Glomerular endothelial cell (primary cell): ENCODE results near the gene ZBTB8A. TPM values are rescaled to one million over a fixed set of nuclear protein-coding genes. Genes with fewer than 3 reads are reported as not detected.
"Not testable (repeated sequence)": the region's sequence is repeated elsewhere in the genome, so short reads cannot be mapped to it uniquely, and the experiment has no call there.

Source experiments
- DNase-seq: peaks from one replicate; pipeline ENCODE4 v3.0.0-alpha.2; 2011; ENCODE audit warnings: low read depth, low spot score; ENCODE audit errors: extremely low read depth
- total RNA-seq: library from RNA; depleted of rRNA; stranded (reverse); fragments of >200 nt; gene quantifications from 2 replicates; pipeline ENCODE4 v1.2.3, GENCODE V29; 2015

ZBTB8A gene
- total RNA-seq: 8.4 and 10.4 TPM in 2 replicates

DNA sequence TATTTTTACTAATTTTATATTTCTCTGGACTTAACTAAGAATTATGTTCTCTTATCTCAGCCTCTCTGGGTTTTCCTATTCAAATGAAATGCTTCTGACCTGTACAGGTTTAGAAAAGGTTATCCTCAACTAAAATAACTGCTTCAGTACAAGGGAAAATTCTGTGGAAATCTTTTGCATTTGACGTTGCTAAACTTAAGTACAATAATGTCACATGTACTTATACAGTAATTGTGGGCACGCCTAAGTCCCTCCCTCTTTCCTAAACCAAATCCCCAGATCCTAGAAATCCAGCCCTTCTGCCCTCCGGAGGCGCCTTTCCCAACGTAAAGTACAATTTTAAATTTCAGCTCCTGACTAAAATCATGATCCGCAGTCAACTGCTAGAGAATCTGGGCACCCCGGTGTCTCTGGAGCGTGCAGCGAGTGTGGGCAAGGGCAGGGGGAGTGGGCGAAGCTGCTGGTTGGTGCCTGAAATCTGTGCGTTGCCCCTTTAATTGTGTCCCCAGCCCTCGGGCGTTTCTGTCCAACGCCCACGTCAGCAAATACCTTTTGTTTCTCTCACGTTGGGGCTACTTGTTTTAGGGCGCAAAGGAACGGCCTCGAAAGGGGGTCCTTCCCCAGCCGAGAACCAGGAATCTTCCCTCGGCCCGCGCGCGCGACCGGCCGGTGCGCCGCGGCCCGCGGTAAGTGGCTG, at the start of gene ZBTB8A:
TSS of gene ZBTB8A (plus strand) at position 541 of the 697 bp plus-strand sequence. CDS start 53,505 bp downstream, outside the sequence.
- DNase-seq: no peak

DNA sequence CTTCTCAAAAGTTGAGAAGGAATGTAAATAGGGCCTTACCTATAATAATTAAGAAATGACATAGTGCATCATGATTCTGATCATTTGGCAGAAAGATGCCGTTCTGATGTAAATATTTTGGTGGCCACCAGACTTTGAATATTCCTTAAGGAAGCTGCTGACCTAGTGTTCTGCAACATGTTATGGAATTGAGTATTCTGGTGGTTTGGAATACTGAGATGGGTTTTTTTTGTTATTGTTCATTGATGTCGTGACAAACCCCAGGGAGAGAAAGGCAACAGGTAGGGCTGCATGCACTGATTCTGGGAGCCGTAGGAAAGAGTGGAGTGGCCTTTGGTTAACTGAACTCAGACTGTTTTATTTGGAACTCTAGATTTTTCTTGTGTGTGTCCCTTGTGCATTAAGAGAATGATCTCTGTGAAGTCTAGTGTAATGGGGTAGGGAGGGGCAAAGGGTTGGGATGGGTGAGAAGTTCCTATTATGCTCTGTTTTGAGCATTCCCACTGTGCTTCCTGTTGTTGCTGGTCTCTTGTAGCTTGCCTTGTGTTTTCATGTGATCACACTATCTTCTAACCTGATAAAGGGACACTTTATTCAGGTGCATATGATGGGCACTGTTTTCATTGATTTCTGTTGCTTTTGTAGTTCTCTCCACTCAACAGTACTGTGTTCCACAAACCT, 49.3 kb upstream of the ZBTB8A start:
- no peak for DNase-seq

DNA sequence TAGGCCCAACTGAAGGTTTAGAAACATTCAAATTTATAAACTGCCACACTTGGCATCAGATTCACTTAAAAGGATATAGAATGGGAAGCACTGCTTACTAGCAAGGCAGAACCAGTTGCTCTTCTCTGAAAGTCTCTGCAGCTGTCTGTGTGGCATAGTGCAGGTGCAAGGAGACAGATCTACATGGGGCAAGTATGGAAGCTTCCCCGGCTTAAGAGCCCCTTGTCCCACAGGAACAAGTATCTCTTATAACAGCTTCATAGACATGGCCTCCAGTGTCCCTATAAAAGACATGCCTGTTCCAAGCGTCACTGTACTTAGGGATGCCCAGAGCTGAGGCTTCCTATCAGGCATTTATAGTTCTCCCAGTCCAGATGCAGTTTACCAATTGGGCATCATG, 47.8 kb upstream of the ZBTB8A start:
- no peak for DNase-seq

DNA sequence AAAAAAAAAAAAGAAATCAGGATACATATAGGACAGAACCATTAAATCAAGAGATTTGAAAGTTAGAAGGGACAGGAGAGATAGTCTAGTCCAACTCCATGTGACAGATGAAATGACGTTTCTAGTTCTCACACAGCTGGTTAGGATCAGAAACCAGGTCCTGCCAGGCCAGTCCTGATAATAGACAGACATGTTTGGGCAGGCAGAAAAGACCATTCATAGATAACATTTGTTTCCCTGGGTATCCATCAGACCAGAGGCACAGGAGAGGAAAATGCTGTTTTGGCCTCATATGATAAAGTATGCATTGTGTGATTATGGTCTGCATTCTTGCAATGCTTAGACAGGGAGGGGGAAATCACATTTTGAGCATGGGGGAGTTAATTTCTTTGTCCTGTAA, 45.0 kb upstream of the ZBTB8A start:
- no peak for DNase-seq

DNA sequence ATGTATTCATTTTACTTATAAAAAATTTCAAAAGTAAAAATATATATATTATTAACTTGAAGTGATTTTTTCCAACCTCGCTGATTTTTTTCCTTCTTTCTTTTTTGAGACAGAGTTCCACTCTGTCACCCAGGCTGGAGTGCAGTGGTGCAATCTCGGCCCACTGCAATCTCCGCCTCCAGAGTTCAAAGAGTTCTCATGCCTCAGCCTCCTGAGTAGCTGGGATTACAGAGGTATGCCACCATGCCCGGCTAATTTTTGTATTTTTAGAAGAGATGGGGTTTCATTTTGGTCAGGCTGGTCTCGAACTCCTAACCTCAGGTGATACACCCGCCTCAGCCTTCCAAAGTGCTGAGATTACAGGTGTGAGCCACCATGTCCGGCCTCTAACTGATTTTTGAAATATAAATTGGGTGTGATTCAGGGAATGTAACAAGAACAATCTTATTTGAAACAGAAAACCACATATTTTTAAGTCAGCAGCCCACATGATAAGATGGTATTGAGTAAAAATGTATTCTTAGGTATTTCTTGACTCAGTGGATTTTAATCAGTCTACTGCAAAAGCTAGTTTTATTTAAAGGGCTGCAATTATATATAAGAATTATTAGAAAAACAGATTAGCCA, 44.4 kb upstream of the ZBTB8A start:
- DNase-seq: no peak

DNA sequence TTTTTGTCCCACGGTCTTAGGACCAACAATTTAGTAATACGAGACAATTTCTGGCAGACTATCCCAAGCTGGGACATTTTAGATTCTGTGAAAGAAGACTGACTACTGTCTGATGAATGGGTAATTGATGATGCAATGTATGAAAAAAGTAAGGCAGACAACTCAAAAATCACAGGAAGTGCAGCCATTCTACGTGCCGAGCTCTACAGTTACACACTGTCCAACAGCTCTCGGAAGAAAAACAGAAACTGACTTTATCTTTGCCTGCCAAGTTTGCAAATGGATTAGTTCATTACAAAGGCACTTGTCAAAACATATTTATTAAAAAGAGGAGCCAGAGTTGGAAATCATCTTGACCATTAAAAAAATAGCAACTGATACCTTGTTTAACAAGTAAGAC, 43.1 kb upstream of the ZBTB8A start:
- DNase-seq: no peak

DNA sequence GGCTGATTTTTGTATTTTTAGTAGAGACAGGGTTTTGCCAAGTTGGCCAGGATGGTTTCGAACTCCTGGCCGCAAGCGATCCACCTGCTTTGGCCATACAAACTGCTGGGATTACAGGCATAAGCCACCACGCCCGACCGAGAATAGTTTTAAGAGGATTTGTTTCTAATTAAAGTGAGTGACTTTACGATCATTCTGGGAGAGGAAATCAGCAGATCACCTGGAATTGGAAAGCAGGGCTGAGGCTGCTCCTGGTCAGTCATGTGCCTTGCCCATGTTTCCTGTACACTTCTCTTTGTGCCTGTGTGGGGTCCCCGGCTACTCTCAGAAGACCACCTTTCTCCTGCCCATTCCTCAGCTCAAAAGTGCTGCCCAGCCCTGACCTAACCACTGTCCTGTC, 40.5 kb upstream of the ZBTB8A start:
- no peak for DNase-seq

DNA sequence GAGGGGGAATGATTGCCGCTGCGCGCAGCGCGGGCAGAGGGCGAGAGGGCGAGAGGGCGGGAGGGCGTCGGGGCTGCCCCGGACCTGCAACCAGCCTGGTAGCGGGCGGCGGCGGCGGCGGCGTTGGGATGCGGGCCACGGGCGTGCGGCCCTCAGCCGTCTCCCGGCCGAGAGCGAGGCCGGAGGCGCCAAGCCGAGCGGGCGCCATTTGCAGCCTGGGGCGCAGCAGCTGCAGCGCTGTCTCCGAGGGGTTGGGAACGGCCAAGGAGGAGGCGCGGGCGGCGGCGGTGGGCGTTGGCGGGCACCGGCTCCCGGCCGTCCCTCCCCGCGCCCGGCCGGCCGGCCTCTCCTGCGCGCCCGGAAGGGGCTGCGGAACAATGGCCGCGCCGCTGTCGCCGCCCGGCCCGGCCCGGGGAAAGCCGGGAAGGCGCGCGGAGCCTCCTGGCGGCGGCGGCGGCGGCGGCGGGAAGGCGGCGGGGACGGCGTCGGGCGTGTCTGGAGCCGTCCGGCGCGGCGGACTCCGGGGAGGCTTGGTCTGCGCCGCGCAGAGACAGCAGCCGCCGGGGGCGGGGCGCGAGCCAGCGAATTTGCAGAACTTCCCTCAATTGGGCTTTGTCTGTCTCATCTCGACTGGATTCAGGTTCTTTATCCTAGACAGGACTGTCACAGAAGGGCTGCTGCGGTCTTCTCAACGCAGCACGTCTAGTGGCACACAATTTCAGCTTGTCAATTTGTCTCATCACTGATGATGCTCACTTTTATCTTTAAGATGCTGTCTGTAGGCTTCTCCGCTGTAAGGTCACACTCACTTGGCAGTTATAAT, 38.6 kb upstream of the ZBTB8A start:
- DNase-seq: no peak

DNA sequence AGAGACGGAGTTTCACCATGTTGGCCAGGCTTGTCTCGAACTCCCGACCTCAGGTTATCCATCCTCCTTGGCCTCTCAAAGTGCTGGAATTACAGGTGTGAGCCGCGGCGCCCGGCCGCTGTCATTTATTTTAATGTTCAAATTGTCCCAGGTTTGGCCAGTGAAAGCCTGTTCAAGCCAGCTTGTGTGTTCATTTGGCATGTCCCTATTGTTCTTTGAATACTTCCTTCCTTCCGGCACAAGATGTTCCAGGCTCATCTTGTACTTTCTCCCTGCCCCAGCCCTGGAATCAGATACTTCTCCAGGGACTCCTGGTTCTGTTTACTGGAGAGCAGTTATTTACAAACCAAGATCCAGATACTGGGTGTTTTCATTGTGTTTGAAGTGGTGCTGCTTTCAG, 37.4 kb upstream of the ZBTB8A start:
- DNase-seq: peak; percentile 42

DNA sequence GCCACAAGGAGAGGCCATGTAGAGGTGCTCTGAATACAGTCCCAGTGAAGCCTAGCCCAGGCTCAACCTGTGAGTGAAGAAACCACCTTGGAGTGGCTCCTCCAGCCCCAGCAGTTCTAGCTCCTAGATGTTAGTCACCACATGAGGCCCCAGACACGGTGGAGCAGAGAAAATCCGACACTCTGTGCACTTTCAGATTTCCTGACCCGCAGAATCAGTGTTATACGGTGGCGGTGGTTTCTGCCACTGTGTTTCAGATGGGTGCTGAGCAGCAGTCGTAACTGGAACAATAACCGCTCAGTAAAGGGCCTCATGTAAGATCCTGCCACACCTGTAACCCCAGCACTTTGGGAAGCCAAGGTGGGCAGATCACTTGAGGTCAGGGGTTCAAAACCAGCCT, 36.1 kb upstream of the ZBTB8A start:
- no peak for DNase-seq

DNA sequence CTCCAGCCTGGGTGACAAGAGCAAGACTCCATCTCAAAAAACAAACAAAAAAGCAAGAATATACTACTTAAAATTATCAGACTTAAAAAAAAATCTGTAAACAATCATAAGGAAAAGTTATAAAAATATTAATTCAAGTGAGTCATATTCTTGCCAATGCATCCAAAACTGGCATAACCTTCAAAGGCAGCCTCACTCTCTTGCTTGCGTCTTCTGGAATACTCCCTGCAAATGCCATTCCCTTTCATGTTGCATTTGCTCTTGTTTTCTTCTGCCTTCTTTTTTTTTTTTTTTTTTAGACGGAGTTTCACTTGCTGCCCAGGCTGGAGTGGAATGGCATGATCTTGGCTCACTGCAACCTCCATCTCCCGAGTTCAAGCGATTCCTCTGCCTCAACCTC, 32.2 kb upstream of the ZBTB8A start:
- DNase-seq: no peak

DNA sequence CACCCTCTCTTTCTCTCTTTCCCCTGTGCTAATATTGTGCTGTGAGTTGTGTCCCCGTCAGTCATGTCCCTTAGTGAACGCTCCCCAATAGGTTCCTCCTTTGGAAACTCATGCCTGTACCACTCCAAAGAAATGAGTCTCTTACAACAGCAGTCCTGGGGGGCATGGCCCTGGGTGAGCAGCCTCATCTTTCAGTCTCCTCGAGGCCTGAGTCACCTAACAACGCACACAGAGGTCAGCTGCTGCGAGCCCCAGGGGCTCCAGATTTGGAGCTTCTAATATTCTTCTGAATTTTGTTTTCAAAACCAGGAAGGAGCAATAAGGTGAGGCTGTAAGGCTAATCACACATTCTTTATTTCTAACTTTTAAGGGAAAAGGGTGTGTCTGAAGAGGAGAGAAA, 30.5 kb upstream of the ZBTB8A start:
- DNase-seq: no peak

DNA sequence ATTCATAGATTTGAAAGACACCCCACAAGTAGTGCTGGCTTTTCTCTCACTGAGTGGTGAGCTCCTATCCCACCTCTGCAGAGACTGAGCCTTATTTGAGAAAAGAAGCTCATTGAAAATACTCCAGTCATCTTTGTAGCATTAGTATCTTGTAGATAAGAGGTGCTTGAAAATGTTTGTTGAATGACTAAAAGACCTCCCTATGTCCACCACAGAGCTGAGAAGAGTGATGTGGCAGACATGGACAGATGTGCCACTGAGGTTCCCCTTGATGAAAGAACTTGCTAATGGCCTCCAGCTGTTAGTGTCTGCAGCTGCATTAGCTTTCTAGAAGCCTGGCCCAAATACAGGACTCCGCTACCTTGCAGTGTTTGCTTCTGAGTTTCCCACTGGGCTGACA, 29.3 kb upstream of the ZBTB8A start:
- no peak for DNase-seq

DNA sequence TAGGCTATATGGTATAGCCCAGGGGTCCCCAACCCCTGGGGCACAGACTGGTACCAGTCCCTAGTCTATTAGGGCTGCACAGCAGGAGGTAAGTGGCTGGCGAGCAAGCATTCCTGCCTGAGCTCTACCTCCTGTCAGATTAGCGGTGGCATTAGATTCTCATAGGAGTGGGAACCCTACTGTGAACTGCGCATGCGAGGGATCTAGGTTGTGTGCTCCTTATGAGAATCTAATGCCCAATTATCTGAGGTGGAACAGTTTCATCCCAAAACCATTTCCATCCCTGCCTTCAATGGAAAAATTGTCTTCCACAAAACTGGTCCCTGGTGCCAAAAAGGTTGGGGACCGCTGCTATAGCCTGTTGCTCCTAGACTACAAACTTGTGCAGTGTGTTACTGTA, 22.8 kb upstream of the ZBTB8A start:
- DNase-seq: no peak

DNA sequence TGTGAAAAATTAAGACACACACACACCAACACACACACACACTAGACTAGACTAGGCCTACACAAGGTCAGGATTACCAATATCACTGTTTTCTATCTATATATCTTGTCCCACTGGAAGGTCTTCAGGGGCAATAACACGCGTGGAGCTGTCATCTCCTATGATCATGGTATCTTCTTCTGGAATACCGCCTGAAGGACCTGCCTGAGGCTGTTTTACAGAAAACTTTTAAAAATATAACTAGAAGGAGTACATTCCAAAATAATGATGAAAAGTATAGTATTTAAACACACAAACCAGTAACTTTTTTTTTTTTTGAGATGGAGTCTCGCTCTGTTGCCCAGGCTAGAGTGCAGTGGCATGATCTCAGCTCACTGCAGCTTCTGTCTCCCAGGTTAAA, 20.3 kb upstream of the ZBTB8A start:
- DNase-seq: no peak

DNA sequence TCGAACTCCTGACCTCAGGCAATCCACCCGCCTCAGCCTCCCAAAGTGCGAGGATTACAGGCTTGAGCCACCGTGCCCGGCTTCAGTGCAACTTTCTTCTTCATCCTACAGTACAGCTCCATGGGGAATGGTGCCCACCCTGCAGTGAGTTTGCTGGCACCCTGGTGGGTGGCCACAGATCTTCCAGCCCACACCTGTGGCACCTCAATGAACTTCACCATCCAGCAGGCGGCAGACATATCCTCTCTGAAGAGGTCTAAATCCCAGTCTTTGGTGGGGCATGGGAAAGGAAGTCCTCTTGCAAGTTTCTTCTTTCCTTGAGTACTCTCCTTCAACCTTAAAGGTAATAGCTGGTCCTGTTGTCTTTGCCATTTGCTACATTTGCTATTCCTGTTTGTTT, 18.1 kb upstream of the ZBTB8A start:
- no peak for DNase-seq

DNA sequence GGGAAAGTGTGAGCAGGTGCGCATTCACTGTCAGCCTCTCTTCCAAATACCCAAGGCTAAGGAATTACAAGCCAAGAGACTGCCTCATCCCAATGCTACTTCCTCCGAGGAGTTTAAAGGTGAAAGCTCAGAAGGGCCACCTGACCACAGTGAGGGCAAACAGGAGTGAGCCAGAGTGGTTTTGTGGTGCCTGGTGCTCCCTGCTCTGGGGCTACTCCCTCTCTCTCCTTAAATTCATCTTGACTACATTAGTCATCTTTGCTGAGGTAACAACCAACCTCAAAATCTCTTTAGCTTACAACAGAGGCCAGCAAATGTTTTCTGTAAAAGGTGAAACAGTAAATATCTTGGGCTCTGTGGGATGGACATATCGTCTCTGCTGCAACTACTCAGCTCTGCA, 14.2 kb upstream of the ZBTB8A start:
- no peak for DNase-seq

DNA sequence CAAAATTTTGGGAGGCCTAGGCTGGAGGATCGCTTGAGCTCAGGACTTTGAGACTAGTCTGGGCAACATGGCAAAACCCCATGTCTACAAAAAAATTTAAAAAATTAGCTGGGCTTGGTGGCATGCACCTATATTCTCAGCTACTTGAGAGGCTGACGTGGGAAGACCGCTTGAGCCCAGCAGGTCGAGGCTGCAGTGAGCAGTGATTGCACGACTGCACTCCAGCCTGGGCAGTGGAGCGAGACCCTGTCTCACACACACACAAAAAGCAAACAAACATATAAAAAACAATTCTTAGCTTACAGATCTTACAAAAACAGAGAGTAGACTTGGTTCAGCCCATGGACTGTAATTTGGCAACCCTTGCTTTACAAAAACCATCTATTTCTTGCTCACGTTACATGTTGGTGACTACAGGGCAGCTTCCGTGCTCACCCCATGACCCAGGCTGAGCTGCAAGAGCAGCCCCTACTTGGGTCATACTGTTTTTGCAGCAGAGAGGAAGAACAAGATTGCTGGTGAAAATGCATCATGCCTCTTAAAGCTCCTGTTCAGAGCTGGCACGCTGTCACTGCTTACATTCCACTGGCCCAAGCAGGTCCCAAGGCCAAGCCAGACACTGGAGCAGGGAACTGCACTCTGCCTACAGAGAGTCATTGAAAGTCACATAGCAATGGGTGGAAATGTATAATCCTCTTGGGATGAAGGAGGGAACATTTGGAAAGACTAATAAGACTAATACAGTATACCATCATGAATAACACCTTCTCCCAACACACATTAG, 13.4 kb upstream of the ZBTB8A start:
- DNase-seq: no peak

DNA sequence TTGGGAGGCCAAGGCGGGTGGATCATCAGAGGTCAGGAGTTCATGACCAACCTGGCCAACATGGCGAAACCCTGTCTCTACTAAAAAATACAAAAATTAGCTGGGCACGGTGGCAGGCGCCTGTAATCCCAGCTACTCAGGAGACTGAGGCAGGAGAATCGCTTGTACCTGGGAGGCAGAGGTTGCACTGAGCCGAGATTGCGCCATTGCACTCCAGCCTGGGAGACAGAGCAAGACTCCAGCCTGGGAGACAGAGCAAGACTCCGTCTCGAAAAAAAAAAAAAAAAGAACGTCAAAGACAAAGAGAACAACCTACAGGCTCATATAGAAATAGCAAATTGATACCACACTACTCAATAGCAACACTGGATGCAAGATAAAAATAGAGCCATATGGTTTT, 10.7 kb upstream of the ZBTB8A start:
- DNase-seq: not testable (repeated sequence)

DNA sequence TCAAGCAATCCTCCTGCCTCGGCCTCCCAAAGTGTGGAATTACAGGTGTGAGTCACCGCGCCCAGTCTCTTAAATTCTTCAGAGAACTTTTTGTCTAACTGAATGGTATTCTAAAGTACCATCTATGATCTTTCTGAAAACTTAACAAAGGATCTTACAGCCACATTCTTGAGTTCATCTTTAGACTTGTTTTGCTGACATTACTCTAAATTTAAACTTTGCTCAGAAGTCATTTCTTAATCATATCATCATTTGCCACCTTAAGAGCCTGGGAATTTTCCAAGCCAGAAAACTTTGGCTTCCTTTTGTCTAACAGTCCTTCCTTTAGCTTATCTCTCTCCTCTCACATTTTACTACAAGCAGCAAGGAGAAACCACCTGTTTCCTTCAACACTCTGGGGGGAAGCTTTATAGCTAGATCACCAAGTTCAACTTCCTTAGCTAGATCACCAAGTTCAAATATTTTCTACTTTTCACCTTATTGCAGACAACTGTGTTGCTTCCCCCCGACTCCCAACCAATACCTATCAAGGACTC, 5.4 kb upstream of the ZBTB8A start:
- peak; percentile 84 for DNase-seq
